ENCODE data around the gene SNX20. TPM values are rescaled to one million over a fixed set of nuclear protein-coding genes. Genes with fewer than 3 reads are reported as not detected.
A peak's percentile ranks its signal among the peaks of the same experiment; 100 is the strongest.

The SNX20 gene
- total RNA-seq, 4 donors from 2014 or later = 0.78 to 1.7 (median 1.3) TPM

GRCh38 chr16:50717494-50717893 lies 36.4 kb upstream of the SNX20 start:
- H3K27ac ChIP-seq = no peak overlapping the region
- TF ChIP-seq POLR2A (IDR thresholded peaks at IDR 0.05) = no peak
- TF ChIP-seq, protein P1, sequence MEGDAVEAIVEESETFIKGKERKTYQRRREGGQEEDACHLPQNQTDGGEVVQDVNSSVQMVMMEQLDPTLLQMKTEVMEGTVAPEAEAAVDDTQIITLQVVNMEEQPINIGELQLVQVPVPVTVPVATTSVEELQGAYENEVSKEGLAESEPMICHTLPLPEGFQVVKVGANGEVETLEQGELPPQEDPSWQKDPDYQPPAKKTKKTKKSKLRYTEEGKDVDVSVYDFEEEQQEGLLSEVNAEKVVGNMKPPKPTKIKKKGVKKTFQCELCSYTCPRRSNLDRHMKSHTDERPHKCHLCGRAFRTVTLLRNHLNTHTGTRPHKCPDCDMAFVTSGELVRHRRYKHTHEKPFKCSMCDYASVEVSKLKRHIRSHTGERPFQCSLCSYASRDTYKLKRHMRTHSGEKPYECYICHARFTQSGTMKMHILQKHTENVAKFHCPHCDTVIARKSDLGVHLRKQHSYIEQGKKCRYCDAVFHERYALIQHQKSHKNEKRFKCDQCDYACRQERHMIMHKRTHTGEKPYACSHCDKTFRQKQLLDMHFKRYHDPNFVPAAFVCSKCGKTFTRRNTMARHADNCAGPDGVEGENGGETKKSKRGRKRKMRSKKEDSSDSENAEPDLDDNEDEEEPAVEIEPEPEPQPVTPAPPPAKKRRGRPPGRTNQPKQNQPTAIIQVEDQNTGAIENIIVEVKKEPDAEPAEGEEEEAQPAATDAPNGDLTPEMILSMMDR (IDR thresholded peaks at IDR 0.05) = no peak
- H3K9me3 ChIP-seq = no peaks in the 10 kb centered on the region
- H3K36me3 ChIP-seq = no peaks in the 10 kb centered on the region
- intact Hi-C loops (cut with DNase I) = no loop called here
- no peak for DNase-seq
- H3K4me1 ChIP-seq = no peaks in the 10 kb centered on the region
- no peak overlapping the region for H3K4me3 ChIP-seq (replicated peaks in 1 of 3)
- 87 to 100% methylated on average over 5 of the region's 5 CpGs for WGBS, 2 donors
- H3K27me3 ChIP-seq = no peaks in the 10 kb centered on the region

- Histone ChIP-seq H3K4me1 (no peaks in the 10 kb centered on the region), H3K9me3 (no peaks in the 10 kb centered on the region), H3K4me3 (replicated peaks in 1 of 3) (no peak overlapping the region), H3K36me3 (no peaks in the 10 kb centered on the region), H3K27ac (no peak overlapping the region), H3K27me3 (no peaks in the 10 kb centered on the region)
- intact Hi-C loops (cut with DNase I) = no loop called here
- TF ChIP-seq POLR2A (IDR thresholded peaks at IDR 0.05) = no peak
- TF ChIP-seq, protein P1 (IDR thresholded peaks at IDR 0.05) = no peak
- WGBS, 2 donors = 60 to 69% methylated on average over 4 of the region's 4 CpGs
- DNase-seq = no peak
Observed at GRCh38 chr16:50717091-50717490, 36.0 kb upstream of the SNX20 start.

DNA sequence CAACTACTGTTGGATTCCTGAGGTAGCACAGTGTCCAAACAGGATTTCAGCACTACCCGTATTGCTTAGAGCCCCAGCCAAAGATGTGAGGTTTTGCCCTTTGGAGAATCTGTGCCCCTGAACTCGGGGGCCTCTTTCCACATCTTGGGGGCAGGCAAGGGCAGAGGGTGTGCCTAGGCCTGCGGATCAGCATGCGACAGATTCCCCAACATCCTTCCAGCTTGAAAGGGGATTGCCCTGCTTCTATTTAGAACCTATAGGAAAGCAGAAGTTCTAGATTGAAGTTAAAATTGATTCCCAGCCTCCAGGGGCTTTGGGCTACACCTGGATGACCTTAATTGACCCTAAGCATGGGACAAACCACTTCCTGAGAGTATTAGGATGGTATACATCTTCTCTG lies 31.8 kb upstream of the SNX20 start:
- Histone ChIP-seq H3K27ac (no peak overlapping the region), H3K27me3 (no peaks in the 10 kb centered on the region), H3K4me1 (no peaks in the 10 kb centered on the region), H3K36me3 (no peaks in the 10 kb centered on the region), H3K9me3 (no peaks in the 10 kb centered on the region), H3K4me3 (replicated peaks in 1 of 3) (no peak overlapping the region)
- intact Hi-C loops (cut with DNase I) = no loop called here
- TF ChIP-seq POLR2A (IDR thresholded peaks at IDR 0.05) = no peak
- TF ChIP-seq, protein P1 (IDR thresholded peaks at IDR 0.05) = no peak
- WGBS, 2 donors = 70 to 92% methylated on average over 4 of the region's 4 CpGs
- no peak for DNase-seq

DNA sequence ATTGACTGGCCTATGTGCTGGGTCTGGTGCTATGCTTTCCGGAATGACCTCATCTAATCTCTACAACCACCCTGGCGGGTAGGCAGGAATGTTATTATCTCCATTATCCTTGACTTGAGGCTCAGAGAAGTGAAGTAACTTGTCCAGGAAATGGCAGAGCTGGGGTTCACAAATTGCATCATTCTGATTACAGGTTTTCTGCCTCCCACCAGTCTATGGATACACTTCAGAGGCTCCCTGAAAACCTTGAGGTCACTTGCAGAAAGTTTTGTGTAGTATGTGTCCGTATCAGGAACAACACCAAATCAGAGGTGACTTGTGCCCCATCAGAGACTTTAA lies 31.4 kb upstream of the SNX20 start:
- no peak for DNase-seq
- no peak overlapping the region for H3K4me3 ChIP-seq (replicated peaks in 1 of 3)
- TF ChIP-seq, protein P1 (IDR thresholded peaks at IDR 0.05) = no peak
- TF ChIP-seq POLR2A (IDR thresholded peaks at IDR 0.05) = no peak
- no peaks in the 10 kb centered on the region for H3K36me3 ChIP-seq
- H3K27ac ChIP-seq = no peak overlapping the region
- no peaks in the 10 kb centered on the region for H3K4me1 ChIP-seq
- intact Hi-C loops (cut with DNase I) = no loop called here
- WGBS, 2 donors = 61 to 89% methylated on average over 3 of the region's 3 CpGs
- H3K27me3 ChIP-seq = no peaks in the 10 kb centered on the region
- no peaks in the 10 kb centered on the region for H3K9me3 ChIP-seq

DNA sequence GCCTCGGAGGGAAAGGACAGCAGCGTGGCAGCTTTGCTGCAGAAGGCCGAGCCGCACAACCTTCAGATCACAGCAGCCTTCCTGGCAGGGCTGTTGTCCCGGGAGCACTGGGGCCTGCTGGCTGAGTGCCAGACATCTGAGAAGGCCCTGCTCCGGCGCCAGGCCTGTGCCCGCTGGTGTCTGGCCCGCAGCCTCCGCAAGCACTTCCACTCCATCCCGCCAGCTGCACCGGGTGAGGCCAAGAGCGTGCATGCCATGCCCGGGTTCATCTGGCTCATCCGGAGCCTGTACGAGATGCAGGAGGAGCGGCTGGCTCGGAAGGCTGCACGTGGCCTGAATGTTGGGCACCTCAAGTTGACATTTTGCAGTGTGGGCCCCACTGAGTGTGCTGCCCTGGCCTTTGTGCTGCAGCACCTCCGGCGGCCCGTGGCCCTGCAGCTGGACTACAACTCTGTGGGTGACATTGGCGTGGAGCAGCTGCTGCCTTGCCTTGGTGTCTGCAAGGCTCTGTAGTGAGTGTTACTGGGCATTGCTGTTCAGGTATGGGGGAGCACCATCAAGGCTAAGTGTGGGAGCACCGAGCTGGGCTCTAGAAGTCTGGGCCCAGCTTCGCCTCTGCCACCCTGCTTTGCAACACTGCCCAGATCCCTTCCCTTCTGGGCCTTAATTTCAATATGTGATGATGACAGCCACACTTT lies 30.9 kb upstream of the SNX20 start:
- Histone ChIP-seq H3K4me1 (no peaks in the 10 kb centered on the region), H3K27ac (no peak overlapping the region), H3K36me3 (no peaks in the 10 kb centered on the region), H3K27me3 (no peaks in the 10 kb centered on the region), H3K4me3 (replicated peaks in 1 of 3) (no peak overlapping the region), H3K9me3 (no peaks in the 10 kb centered on the region)
- TF ChIP-seq, protein P1 (IDR thresholded peaks at IDR 0.05) = no peak
- no peak for TF ChIP-seq POLR2A (IDR thresholded peaks at IDR 0.05)
- peak; percentile 17 to 54 for DNase-seq
- WGBS, 2 donors = 66 to 75% methylated on average over 13 to 16 of the region's 25 CpGs
- intact Hi-C loops (cut with DNase I) = no loop called here
